22Rv1 (cell line): Measurements from ENCODE around the gene CNTNAP2.

Experiments
- H3K27ac ChIP-seq: fragments of 450-650 bp; 2 replicates; pipeline ENCODE4 v1.5.1; 2017
- ZFX ChIP-seq: fragments of 450-650 bp; IDR thresholded peaks from 2 replicates; pipeline ENCODE4 v1.6.1; 2017; ENCODE audit warnings: antibody characterized with exemption, borderline replicate concordance
- TF ChIP-seq, protein P1 (sequence below): fragments of 450-650 bp; IDR thresholded peaks from 2 replicates; pipeline ENCODE4 v1.5.1; 2017; ENCODE audit warnings: mild to moderate bottlenecking

CNTNAP2 gene

DNA sequence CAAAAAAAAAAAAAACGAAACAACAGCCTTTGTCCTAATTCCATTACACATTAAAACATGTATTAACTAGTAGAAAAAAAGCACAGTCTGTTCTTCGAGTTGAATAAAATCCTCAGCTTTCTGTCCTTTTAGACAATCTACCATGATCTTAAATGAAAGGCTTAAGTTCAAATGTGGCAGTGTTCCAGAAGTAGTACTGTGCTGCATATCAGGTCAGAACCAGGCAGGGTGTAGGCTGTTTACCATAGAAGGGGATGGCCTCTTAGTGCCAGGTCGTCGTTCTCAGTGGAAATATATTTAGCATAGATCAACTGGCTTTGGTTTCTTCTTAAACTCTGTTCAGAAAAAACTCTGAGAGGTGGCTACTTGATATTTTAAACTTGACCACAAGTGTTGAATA, 612.0 kb downstream of the CNTNAP2 start:
- no peak for TF ChIP-seq ZFX
- TF ChIP-seq, protein P1, sequence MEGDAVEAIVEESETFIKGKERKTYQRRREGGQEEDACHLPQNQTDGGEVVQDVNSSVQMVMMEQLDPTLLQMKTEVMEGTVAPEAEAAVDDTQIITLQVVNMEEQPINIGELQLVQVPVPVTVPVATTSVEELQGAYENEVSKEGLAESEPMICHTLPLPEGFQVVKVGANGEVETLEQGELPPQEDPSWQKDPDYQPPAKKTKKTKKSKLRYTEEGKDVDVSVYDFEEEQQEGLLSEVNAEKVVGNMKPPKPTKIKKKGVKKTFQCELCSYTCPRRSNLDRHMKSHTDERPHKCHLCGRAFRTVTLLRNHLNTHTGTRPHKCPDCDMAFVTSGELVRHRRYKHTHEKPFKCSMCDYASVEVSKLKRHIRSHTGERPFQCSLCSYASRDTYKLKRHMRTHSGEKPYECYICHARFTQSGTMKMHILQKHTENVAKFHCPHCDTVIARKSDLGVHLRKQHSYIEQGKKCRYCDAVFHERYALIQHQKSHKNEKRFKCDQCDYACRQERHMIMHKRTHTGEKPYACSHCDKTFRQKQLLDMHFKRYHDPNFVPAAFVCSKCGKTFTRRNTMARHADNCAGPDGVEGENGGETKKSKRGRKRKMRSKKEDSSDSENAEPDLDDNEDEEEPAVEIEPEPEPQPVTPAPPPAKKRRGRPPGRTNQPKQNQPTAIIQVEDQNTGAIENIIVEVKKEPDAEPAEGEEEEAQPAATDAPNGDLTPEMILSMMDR, result no peak

DNA sequence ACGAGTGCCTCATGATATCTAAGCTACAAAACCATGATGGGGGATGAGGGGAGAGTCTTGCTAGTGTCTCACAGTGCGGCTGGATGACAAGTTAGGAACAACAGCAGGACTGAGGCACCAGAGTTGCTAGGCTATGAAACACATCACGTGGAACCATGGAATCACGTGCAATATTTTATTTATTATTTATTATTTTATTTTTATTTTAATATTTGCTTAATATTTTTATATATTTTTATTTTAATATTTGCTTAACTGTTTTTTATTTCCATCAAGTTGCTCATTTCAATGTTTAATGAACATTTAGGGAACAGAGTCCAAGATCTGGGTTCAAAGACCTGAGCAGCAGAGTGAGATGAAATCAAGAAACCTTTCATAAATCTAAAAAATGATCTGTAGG, 614.6 kb downstream of the CNTNAP2 start:
- no peak overlapping the region for H3K27ac ChIP-seq
- TF ChIP-seq, protein P1, result no peak
- no peak for TF ChIP-seq ZFX

More for the DNA sequence above, 612.0 kb downstream of the CNTNAP2 start:
- no peak overlapping the region for H3K27ac ChIP-seq

DNA sequence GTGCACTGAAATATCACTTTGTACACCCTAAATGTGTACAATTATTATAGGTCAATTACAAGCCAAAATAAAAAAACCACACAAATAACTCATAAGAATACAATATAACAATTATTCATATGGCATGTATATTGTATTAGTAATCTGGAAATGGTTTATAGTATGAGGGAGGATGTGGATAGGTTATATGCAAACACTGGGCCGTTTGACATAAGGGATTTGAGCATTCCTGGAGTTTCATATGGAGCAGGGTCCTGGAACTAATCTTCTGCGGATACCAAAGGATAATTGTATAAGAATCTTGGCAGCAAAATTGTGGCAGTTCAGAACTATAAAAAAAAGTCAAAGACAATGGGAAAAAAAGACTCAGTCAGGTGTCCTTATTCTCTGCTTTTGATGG, 619.4 kb downstream of the CNTNAP2 start:
- no peak overlapping the region for H3K27ac ChIP-seq
- TF ChIP-seq, protein P1, result no peak
- no peak for TF ChIP-seq ZFX

DNA sequence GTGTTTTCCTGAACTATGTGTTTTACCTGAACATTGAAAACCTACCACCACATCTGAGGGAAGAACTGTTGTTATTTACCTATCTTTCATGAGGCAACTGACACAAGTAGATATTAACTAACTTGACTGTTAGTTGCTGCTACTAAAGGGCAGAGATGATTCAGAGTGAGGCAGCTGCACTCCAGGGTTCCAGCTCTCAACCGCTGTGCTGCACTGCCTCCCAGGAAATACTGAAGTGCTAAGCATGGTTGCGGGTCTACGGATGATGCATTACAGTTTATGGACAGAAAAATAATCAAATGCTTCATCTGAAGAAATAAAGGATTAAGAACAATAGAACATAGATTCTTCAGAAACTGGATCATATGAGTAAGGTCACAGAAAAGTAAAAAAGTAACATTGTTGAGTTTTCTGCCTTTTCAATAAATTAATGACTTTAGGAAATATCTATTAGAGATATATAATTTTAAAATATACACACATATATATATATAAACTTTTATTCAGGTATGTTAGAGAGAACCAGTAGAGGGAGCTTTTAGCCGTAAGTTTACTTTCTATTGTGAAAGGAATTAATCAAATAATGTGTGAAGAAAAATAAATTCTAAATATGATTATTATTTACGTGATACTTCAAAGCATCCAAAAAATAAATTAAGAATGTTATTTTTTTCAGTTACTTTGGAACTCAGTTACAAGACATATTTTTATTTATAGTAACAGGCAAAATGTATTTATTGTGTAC, 620.0 kb downstream of the CNTNAP2 start:
- TF ChIP-seq, protein P1, result peak; percentile 55
- no peak for TF ChIP-seq ZFX

DNA sequence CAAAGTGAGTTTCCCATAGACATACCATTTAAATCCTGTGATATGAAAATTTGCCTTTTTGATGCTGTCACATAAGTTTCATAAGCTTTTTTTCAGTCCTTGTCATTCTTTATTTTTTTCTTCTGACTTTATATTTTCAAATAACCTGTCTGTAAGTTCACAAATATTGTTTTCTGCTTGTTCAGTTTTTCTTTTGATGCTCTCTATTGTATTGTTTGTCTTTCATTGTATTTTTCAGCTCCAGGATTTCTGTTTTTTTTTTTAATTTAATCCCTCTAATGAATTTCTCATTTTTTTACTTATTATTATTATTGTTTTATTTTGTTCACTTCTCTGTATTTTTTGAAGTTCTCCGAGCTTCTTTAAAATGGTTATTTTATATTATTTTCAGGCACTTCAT, 623.4 kb downstream of the CNTNAP2 start:
- no peak overlapping the region for H3K27ac ChIP-seq
- no peak for TF ChIP-seq ZFX
- TF ChIP-seq, protein P1, result no peak

More for the DNA sequence above, 620.0 kb downstream of the CNTNAP2 start:
- no peak overlapping the region for H3K27ac ChIP-seq

DNA sequence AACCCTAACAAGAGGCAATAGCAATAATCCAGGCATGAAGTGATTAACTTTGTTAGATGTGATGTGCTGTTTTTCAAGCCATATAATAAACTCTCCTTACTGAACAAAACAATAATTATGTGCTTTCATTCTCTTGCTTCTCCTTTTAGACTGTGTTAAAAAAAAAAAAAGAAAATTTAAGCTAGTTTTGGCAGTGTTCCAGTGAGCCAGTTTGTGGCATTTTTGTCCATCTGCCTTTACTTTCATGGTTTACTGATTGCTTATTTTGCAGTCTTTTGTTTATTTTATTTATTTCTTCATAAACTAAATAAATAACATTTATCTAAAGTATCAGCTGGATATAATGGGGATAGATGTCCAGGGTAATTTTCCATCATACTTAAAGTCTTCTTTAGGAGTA, 625.3 kb downstream of the CNTNAP2 start:
- TF ChIP-seq, protein P1, result no peak
- TF ChIP-seq ZFX, result no peak
- H3K27ac ChIP-seq, result no peak overlapping the region

DNA sequence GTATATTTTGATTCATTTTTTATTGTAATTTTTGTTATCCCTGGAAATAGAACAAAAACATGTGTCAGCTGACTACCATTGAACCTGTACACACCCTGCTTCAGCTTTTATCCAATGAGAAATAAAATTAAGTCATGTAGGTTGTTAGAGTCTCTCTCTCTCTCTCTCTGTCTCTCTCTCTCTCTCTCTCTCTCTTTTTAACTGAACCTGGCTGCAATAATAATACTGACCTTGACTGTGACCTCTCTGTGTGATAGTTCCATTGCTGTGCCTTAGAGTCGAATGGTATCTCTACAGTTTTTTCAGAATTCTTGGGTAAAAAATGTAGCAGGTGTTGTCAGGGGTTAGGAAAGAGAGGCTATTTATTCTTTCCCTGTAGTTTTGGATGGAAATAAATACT, 637.8 kb downstream of the CNTNAP2 start:
- H3K27ac ChIP-seq, result no peak overlapping the region
- TF ChIP-seq, protein P1, result no peak
- no peak for TF ChIP-seq ZFX
